OCI-LY7 (cell line): Measurements from ENCODE around the gene PLAC1. TPM values are rescaled to one million over a fixed set of nuclear protein-coding genes. Genes with fewer than 3 reads are reported as not detected.

ENCODE experiments used
- BruUV-seq: library from RNA; stranded (reverse); fragments of 400-500 nt; replicated peaks from 2 replicates; lab custom pipeline; 2021; lab: Mats Ljungman, UMichigan
- CTCF ChIA-PET: fragments of 300-600 bp; sonication (Branson Sonifier 250); formaldehyde crosslinking; loops from one replicate; lab custom pipeline; 2022; ENCODE audit warnings: antibody characterized with exemption; ENCODE audit not compliant: unreplicated experiment; lab: Charles Lee
- POLR2A ChIA-PET: fragments of 300-600 bp; sonication (Branson Sonifier 250); formaldehyde crosslinking; loops from one replicate; lab custom pipeline; 2022; ENCODE audit warnings: antibody characterized with exemption; lab: Charles Lee
- DNase-seq: peaks from one replicate; pipeline ENCODE4 v3.0.0-alpha.2; 2015; ENCODE audit warnings: low spot score
- H2AFZ ChIP-seq: fragments of 200-600 bp; sonication (generic), shearing (Covaris generic); 2 replicates; pipeline ENCODE4 v1.6.1; 2014; ENCODE audit warnings: mild to moderate bottlenecking, antibody characterized with exemption, low read length, moderate library complexity
- H3K27ac ChIP-seq: fragments of 200-600 bp; sonication (generic); 2 replicates; pipeline ENCODE4 v1.5.1; 2014; ENCODE audit warnings: mixed run types, low read depth, mild to moderate bottlenecking, moderate library complexity, low read length, inconsistent platforms; ENCODE audit not compliant: poor library complexity, severe bottlenecking
- H3K36me3 ChIP-seq: fragments of 200-600 bp; sonication (generic); 2 replicates; pipeline ENCODE4 v1.6.1; 2014; ENCODE audit warnings: mild to moderate bottlenecking, antibody characterized with exemption, low read length, moderate library complexity, mixed read lengths; ENCODE audit not compliant: insufficient read depth
- H3K4me1 ChIP-seq: fragments of 200-600 bp; sonication (generic); 2 replicates; pipeline ENCODE4 v1.5.1; 2014; ENCODE audit warnings: mild to moderate bottlenecking, low read length; ENCODE audit not compliant: insufficient read depth, poor library complexity, severe bottlenecking
- H3K4me2 ChIP-seq: fragments of 200-600 bp; sonication (generic); 2 replicates; pipeline ENCODE4 v1.6.1; 2014; ENCODE audit warnings: mild to moderate bottlenecking, low read length
- H3K4me3 ChIP-seq: fragments of 200-600 bp; sonication (generic); 2 replicates; pipeline ENCODE4 v1.5.1; 2014; ENCODE audit warnings: mild to moderate bottlenecking, low read depth, low read length; ENCODE audit not compliant: poor library complexity, severe bottlenecking
- H3K79me2 ChIP-seq: fragments of 200-600 bp; sonication (generic); 2 replicates; pipeline ENCODE4 v1.6.1; 2016; ENCODE audit warnings: low read depth, mild to moderate bottlenecking, low read length, moderate library complexity, mixed read lengths; ENCODE audit not compliant: insufficient read depth
- H3K9me2 ChIP-seq: fragments of 200-600 bp; sonication (generic); 2 replicates; pipeline ENCODE4 v1.6.1; 2016; ENCODE audit warnings: mild to moderate bottlenecking, low read length, mixed read lengths; ENCODE audit not compliant: insufficient read depth
- H3K9me3 ChIP-seq: fragments of 200-600 bp; sonication (generic); 2 replicates; pipeline ENCODE4 v1.6.1; 2014; ENCODE audit warnings: mild to moderate bottlenecking, mixed run types, low read length, mixed read lengths
- H4K20me1 ChIP-seq: fragments of 200-600 bp; sonication (generic); 2 replicates; pipeline ENCODE4 v1.6.1; 2014; ENCODE audit warnings: mild to moderate bottlenecking, antibody characterized with exemption, low read length, moderate library complexity, mixed read lengths; ENCODE audit not compliant: insufficient read depth
- CTCF ChIP-seq: fragments of 200-600 bp; sonication (generic); conservative IDR thresholded peaks from 2 replicates; pipeline ENCODE4 v1.5.1; 2014; ENCODE audit warnings: mild to moderate bottlenecking, antibody characterized with exemption, low read length, moderate library complexity, mixed read lengths
- EZH2phosphoT487 ChIP-seq: fragments of 200-600 bp; sonication (generic); IDR thresholded peaks from 2 replicates; pipeline ENCODE4 v1.6.1; 2018; ENCODE audit warnings: low read depth, borderline replicate concordance, mild to moderate bottlenecking, mixed run types, antibody characterized with exemption, low read length, moderate library complexity, mixed read lengths
- intact Hi-C: fragments of 100-400 bp; cut with micrococcal nuclease; formaldehyde crosslinking; loops from one replicate; pipeline ENCODE4 v1.10.0; 2022; ENCODE audit not compliant: unreplicated experiment
- total RNA-seq, 2 experiments: library from RNA; depleted of rRNA in 1 of 2; stranded (reverse); fragments of >200 nt in 1 of 2; shearing (Covaris generic) in 1 of 2; gene quantifications; 2 replicates each; pipeline ENCODE4 v1.2.3, GENCODE V29; 2014 to 2022

PLAC1 gene
- total RNA-seq, 2 experiments from 2014 or later = 0.28 TPM; not detected in 1

GRCh38 chrX:134632355-134632754 lies 25.9 kb downstream of the PLAC1 start:
- DNase-seq = no peak
- intact Hi-C loops = no loop called here
- H3K27ac ChIP-seq = no peak overlapping the region
- no peaks in the 10 kb centered on the region for H3K36me3 ChIP-seq
- no peak overlapping the region for H3K4me2 ChIP-seq
- TF ChIP-seq EZH2phosphoT487 (no peak), CTCF (no peak)
- H3K4me1 ChIP-seq = no peaks in the 10 kb centered on the region
- H3K9me3 ChIP-seq = no peaks in the 10 kb centered on the region
- no peaks in the 10 kb centered on the region for H4K20me1 ChIP-seq
- BruUV-seq = no TSS peak
- POLR2A ChIA-PET = interaction anchor here (0.8 kb wide), 1 partner anchor 104 kb away, joined by 5 read pairs; no protein-coding TSS in a partner anchor
- H2AFZ ChIP-seq = no peak overlapping the region
- H3K9me2 ChIP-seq = no peaks in the 10 kb centered on the region
- no peaks in the 10 kb centered on the region for H3K79me2 ChIP-seq
- no peak overlapping the region for H3K4me3 ChIP-seq
- CTCF ChIA-PET = no interaction called here

GRCh38 chrX:134631426-134632346 lies 26.6 kb downstream of the PLAC1 start:
- no peak overlapping the region for H3K4me3 ChIP-seq
- ChIA-PET CTCF (no interaction called here), POLR2A (interaction anchor here (0.8 kb wide), 1 partner anchor 105 kb away, joined by 5 read pairs; no protein-coding TSS in a partner anchor)
- H3K79me2 ChIP-seq = no peaks in the 10 kb centered on the region
- H4K20me1 ChIP-seq = no peaks in the 10 kb centered on the region
- TF ChIP-seq EZH2phosphoT487 (no peak), CTCF (no peak)
- DNase-seq = no peak
- H3K9me2 ChIP-seq = no peaks in the 10 kb centered on the region
- H3K4me1 ChIP-seq = no peaks in the 10 kb centered on the region
- no peak overlapping the region for H3K4me2 ChIP-seq
- no TSS peak for BruUV-seq
- H2AFZ ChIP-seq = no peak overlapping the region
- intact Hi-C loops = no loop called here
- no peak overlapping the region for H3K27ac ChIP-seq
- H3K36me3 ChIP-seq = no peaks in the 10 kb centered on the region
- H3K9me3 ChIP-seq = no peaks in the 10 kb centered on the region

- no peak overlapping the region for H3K27ac ChIP-seq
- H2AFZ ChIP-seq = no peak overlapping the region
- TF ChIP-seq CTCF = no peak
- no peak for TF ChIP-seq EZH2phosphoT487
- POLR2A ChIA-PET = interaction anchor here (0.6 kb wide), 1 partner anchor 35 kb away, joined by 3 read pairs; no protein-coding TSS in a partner anchor
- intact Hi-C loops = no loop called here
- no peak overlapping the region for H3K4me2 ChIP-seq
- DNase-seq = no peak
- BruUV-seq = no TSS peak
- no peak overlapping the region for H3K4me3 ChIP-seq
- no peaks in the 10 kb centered on the region for H4K20me1 ChIP-seq
- no peaks in the 10 kb centered on the region for H3K79me2 ChIP-seq
- no peaks in the 10 kb centered on the region for H3K9me3 ChIP-seq
- no peaks in the 10 kb centered on the region for H3K36me3 ChIP-seq
- H3K9me2 ChIP-seq = no peaks in the 10 kb centered on the region
- CTCF ChIA-PET = no interaction called here
- no peaks in the 10 kb centered on the region for H3K4me1 ChIP-seq
These were observed 29.6 kb downstream of the PLAC1 start for GRCh38 chrX:134628663-134629062.
